ENCODE results near the gene COL27A1.
"Not testable (repeated sequence)": the region's sequence is repeated elsewhere in the genome, so short reads cannot be mapped to it uniquely, and the experiment has no call there.

The COL27A1 gene

GRCh38 chr9:114124138-114124537, 31.2 kb upstream of the COL27A1 start:
- no peaks in the 10 kb centered on the region for H3K9me3 ChIP-seq (ENCODE audit: control insufficient read depth, low read length)
- H3K9ac ChIP-seq: no peak overlapping the region
- no peak overlapping the region for H3K4me2 ChIP-seq (ENCODE audit: low read length)
- TF ChIP-seq CTCF (IDR thresholded peaks at IDR 0.05): no peak
- no peak overlapping the region for H3K4me3 ChIP-seq (ENCODE audit: low read depth, low read length)
- H3K4me1 ChIP-seq: no peaks in the 10 kb centered on the region
- H3K27ac ChIP-seq: no peak overlapping the region
- H3K79me2 ChIP-seq: no peaks in the 10 kb centered on the region
- no peaks in the 10 kb centered on the region for H3K27me3 ChIP-seq (ENCODE audit: control insufficient read depth, insufficient read depth, low read length)
- no peaks in the 10 kb centered on the region for H3K36me3 ChIP-seq (ENCODE audit: control insufficient read depth, insufficient read depth, low read length)
- H2AFZ ChIP-seq: no peak overlapping the region

- no peaks in the 10 kb centered on the region for H3K4me1 ChIP-seq
- no peaks in the 10 kb centered on the region for H3K79me2 ChIP-seq
- no peak overlapping the region for H3K27ac ChIP-seq
- H3K9ac ChIP-seq: no peak overlapping the region
- no peak overlapping the region for H2AFZ ChIP-seq
- no peak for TF ChIP-seq CTCF (IDR thresholded peaks at IDR 0.05)
- H3K36me3 ChIP-seq (ENCODE audit: control insufficient read depth, insufficient read depth, low read length): no peaks in the 10 kb centered on the region
- no peak overlapping the region for H3K4me3 ChIP-seq (ENCODE audit: low read depth, low read length)
- no peaks in the 10 kb centered on the region for H3K27me3 ChIP-seq (ENCODE audit: control insufficient read depth, insufficient read depth, low read length)
- no peaks in the 10 kb centered on the region for H3K9me3 ChIP-seq (ENCODE audit: control insufficient read depth, low read length)
- H3K4me2 ChIP-seq (ENCODE audit: low read length): no peak overlapping the region
These were observed 30.5 kb upstream of the COL27A1 start for GRCh38 chr9:114124666-114125475.

- H3K4me1 ChIP-seq: no peaks in the 10 kb centered on the region
These were observed 29.8 kb upstream of the COL27A1 start for GRCh38 chr9:114125476-114126013.

GRCh38 chr9:114126247-114127060, 28.9 kb upstream of the COL27A1 start:
- TF ChIP-seq CTCF (IDR thresholded peaks at IDR 0.05): no peak
- Histone ChIP-seq H3K79me2 (no peaks in the 10 kb centered on the region), H3K9ac (no peak overlapping the region), H3K4me3 (ENCODE audit: low read depth, low read length) (no peak overlapping the region), H3K9me3 (ENCODE audit: control insufficient read depth, low read length) (no peaks in the 10 kb centered on the region), H3K36me3 (ENCODE audit: control insufficient read depth, insufficient read depth, low read length) (no peaks in the 10 kb centered on the region), H2AFZ (no peak overlapping the region), H3K4me2 (ENCODE audit: low read length) (no peak overlapping the region), H3K27me3 (ENCODE audit: control insufficient read depth, insufficient read depth, low read length) (no peaks in the 10 kb centered on the region), H3K27ac (no peak overlapping the region), H3K4me1 (no peaks in the 10 kb centered on the region)

More at GRCh38 chr9:114125476-114126013, 29.8 kb upstream of the COL27A1 start:
- H3K36me3 ChIP-seq (ENCODE audit: control insufficient read depth, insufficient read depth, low read length): no peaks in the 10 kb centered on the region
- no peak overlapping the region for H3K9ac ChIP-seq
- no peak for TF ChIP-seq CTCF (IDR thresholded peaks at IDR 0.05)
- no peaks in the 10 kb centered on the region for H3K27me3 ChIP-seq (ENCODE audit: control insufficient read depth, insufficient read depth, low read length)
- H3K79me2 ChIP-seq: no peaks in the 10 kb centered on the region
- H3K27ac ChIP-seq: no peak overlapping the region
- H3K4me2 ChIP-seq (ENCODE audit: low read length): no peak overlapping the region
- no peak overlapping the region for H3K4me3 ChIP-seq (ENCODE audit: low read depth, low read length)
- no peak overlapping the region for H2AFZ ChIP-seq
- H3K9me3 ChIP-seq (ENCODE audit: control insufficient read depth, low read length): no peaks in the 10 kb centered on the region

- H3K9me3 ChIP-seq (ENCODE audit: control insufficient read depth, low read length); H3K4me2 ChIP-seq (ENCODE audit: low read length); H3K9ac ChIP-seq; H3K79me2 ChIP-seq; H3K27ac ChIP-seq; H2AFZ ChIP-seq; H3K36me3 ChIP-seq (ENCODE audit: control insufficient read depth, insufficient read depth, low read length); H3K27me3 ChIP-seq (ENCODE audit: control insufficient read depth, insufficient read depth, low read length); H3K4me3 ChIP-seq (ENCODE audit: low read depth, low read length); H3K4me1 ChIP-seq: not testable (repeated sequence)
These were observed 26.6 kb upstream of the COL27A1 start for GRCh38 chr9:114128759-114129158.

Data from parathyroid adenoma (tissue), 2 donors.